GM23248 (cell line): ENCODE results near the gene FAM200A.

Source experiments
- EZH2 ChIP-seq: fragments of 200-600 bp; sonication (generic); IDR thresholded peaks from 2 replicates; pipeline ENCODE4 v1.6.1; 2018; ENCODE audit warnings: antibody characterized with exemption, mild to moderate bottlenecking; ENCODE audit not compliant: insufficient read depth, poor library complexity, severe bottlenecking
- EZH2phosphoT487 ChIP-seq: fragments of 200-600 bp; sonication (generic); IDR thresholded peaks from 2 replicates; pipeline ENCODE4 v1.6.1; 2018; ENCODE audit warnings: antibody characterized with exemption, moderate library complexity, mild to moderate bottlenecking, low read depth; ENCODE audit not compliant: insufficient read depth

GRCh38 chr7:99504603-99505323 lies 47.2 kb downstream of the FAM200A start, which contains the start of gene ZKSCAN5:
- TF ChIP-seq EZH2 = no peak
- no peak for TF ChIP-seq EZH2phosphoT487
